HG03520 (cell line): ENCODE results near the gene AFP.

Source experiments
- ATAC-seq: cut with Tn5 transposase; IDR thresholded peaks from one replicate; pipeline ENCODE4 v1.9.1; 2021; ENCODE audit warnings: mild to moderate bottlenecking, moderate library complexity; ENCODE audit not compliant: unreplicated experiment

Gene AFP

DNA sequence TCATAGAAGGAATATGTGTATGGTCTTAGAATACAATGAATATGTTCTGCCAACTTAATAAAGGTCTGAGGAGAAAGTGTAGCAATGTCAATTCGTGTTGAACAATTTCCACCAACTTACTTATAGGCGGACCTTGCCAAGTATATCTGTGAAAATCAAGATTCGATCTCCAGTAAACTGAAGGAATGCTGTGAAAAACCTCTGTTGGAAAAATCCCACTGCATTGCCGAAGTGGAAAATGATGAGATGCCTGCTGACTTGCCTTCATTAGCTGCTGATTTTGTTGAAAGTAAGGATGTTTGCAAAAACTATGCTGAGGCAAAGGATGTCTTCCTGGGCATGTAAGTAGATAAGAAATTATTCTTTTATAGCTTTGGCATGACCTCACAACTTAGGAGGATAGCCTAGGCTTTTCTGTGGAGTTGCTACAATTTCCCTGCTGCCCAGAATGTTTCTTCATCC lies 22.7 kb upstream of the AFP start:
- ATAC-seq = no peak

GRCh38 chr4:73414936-73415271 lies 21.1 kb upstream of the AFP start:
- no peak for ATAC-seq

- no peak for ATAC-seq
Observed at GRCh38 chr4:73415807-73416238, 20.2 kb upstream of the AFP start.

GRCh38 chr4:73416423-73417087 lies 19.5 kb upstream of the AFP start:
- no peak for ATAC-seq

- ATAC-seq = no peak
Observed at GRCh38 chr4:73417342-73417741, 18.7 kb upstream of the AFP start.

- ATAC-seq = no peak
Observed at GRCh38 chr4:73417973-73418372, 18.0 kb upstream of the AFP start.

DNA sequence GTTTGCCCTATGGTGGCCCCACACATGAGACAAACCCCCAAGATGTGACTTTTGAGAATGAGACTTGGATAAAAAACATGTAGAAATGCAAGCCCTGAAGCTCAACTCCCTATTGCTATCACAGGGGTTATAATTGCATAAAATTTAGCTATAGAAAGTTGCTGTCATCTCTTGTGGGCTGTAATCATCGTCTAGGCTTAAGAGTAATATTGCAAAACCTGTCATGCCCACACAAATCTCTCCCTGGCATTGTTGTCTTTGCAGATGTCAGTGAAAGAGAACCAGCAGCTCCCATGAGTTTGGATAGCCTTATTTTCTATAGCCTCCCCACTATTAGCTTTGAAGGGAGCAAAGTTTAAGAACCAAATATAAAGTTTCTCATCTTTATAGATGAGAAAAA lies 17.3 kb upstream of the AFP start:
- no peak for ATAC-seq

GRCh38 chr4:73419106-73420038 lies 16.6 kb upstream of the AFP start:
- ATAC-seq = no peak

DNA sequence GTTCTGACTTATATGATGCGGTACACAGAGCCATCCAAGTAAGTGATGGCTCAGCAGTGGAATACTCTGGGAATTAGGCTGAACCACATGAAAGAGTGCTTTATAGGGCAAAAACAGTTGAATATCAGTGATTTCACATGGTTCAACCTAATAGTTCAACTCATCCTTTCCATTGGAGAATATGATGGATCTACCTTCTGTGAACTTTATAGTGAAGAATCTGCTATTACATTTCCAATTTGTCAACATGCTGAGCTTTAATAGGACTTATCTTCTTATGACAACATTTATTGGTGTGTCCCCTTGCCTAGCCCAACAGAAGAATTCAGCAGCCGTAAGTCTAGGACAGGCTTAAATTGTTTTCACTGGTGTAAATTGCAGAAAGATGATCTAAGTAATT lies 15.4 kb upstream of the AFP start:
- no peak for ATAC-seq

DNA sequence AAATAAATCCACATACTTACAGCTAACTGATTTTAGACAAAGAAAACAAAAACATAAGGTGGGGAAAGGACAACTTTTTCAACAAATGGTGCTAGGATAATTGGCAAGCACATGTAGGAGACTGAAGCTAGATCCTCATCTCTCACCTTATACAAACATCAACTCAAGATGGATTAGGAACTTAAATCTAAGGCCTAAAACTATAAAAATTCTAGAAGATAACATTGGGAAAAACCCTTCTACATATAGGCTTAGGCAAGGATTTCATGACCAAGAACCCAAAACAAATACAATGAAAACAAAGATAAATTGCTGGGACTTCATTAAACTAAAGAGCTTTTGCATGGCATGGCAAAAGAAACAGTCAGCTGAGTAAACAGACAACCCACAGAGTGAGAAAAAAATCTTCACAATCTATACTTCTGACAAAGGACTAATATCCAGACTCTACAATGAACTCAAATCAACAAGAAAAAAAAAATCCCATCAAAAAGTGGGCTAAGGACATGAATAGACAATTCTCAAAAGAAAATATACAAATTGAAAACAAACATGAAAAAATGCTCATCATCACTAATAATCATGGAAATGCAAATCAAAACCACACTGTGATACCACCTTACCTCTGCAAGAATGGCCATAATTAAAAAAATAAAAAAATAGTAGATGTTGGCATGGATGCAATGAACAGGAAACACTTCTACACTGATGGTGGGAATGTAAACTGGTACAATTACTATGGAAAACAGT lies 14.1 kb upstream of the AFP start:
- no peak for ATAC-seq

DNA sequence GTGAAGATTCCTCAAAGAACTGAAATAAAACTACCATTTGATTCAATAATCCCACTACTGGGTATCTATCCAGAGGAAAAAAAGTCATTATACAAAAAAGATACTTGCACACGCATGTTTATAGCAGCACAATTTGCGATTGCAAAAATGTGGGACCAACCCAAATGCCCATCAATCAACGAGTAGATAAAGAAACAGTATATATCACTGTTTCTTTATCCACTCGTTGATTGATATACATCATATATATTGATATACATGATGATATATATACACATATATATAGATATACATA lies 13.6 kb upstream of the AFP start:
- ATAC-seq = no peak

- no peak for ATAC-seq
Observed at GRCh38 chr4:73423184-73423583, 12.8 kb upstream of the AFP start.

DNA sequence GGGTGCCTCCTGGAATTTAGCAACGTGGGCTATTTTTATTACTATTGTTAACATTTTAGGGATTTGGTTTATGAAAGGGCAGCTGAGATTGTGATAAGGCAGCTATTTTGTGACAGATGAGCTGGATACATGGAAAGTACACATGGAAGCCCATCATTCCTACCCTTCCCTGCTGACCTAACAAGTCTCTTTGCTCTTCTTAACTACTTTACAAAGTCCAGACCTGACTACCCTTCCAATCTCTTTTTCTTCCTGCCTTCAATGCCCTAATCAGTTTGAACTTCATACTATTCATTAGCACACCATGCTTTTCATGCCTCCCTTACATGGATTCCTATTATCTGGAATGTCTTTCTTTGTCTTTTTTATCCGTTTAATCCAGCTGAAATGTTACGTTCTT lies 9.4 kb upstream of the AFP start:
- no peak for ATAC-seq

GRCh38 chr4:73429118-73429517 lies 6.9 kb upstream of the AFP start:
- ATAC-seq = no peak

DNA sequence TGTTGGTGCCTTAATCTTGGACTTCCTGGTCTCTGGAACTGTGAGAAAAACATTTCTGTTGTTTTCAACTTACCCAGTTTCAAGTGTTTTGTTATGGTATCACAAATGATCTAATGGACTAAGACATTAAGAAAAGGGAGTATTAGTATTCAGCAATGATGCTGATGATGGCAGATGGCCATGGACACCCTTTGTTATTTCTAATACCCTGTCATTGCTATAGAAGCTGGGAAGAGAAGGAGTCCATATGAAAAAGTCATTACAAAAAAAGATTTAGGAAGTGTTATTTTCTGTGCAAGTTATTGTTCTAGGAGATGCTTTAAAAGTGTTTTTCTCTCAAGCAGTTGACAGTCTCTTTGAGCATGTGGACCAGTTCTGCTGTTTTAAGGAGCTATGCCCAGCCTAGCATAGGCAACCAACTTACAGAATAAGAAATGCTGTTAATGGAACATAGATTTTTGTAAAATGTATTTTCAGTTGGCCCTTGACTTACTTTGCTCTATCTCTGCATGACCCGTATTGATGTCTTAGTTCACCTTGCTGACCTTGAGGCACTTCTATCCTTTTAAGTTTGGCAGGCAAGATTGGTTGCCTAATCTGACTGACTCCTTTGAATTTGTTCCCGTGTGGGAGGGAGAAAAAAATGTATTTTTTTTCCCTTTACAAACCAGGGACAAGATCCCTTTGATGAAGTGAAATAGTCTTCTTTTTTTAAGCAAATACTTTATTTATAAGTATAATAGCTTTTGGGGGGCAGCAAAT lies 6.0 kb upstream of the AFP start:
- ATAC-seq = no peak

DNA sequence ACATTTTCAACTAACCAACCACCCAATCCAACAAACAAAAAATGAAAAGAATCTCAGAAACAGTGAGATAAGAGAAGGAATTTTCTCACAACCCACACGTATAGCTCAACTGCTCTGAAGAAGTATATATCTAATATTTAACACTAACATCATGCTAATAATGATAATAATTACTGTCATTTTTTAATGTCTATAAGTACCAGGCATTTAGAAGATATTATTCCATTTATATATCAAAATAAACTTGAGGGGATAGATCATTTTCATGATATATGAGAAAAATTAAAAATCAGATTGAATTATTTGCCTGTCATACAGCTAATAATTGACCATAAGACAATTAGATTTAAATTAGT lies 4.2 kb upstream of the AFP start:
- ATAC-seq = no peak

GRCh38 chr4:73432169-73433000 lies 3.6 kb upstream of the AFP start:
- ATAC-seq = no peak

DNA sequence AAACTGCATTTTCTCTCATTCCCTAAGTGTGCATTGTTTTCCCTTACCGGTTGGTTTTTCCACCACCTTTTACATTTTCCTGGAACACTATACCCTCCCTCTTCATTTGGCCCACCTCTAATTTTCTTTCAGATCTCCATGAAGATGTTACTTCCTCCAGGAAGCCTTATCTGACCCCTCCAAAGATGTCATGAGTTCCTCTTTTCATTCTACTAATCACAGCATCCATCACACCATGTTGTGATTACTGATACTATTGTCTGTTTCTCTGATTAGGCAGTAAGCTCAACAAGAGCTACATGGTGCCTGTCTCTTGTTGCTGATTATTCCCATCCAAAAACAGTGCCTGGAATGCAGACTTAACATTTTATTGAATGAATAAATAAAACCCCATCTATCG lies 2.9 kb upstream of the AFP start:
- no peak for ATAC-seq

DNA sequence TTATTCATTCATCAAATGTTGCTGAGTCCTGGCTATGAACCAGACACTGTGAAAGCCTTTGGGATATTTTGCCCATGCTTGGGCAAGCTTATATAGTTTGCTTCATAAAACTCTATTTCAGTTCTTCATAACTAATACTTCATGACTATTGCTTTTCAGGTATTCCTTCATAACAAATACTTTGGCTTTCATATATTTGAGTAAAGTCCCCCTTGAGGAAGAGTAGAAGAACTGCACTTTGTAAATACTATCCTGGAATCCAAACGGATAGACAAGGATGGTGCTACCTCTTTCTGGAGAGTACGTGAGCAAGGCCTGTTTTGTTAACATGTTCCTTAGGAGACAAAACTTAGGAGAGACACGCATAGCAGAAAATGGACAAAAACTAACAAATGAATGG lies 1.7 kb upstream of the AFP start:
- peak; percentile 65 for ATAC-seq
